Upper lobe of left lung (tissue), 4 donors: ENCODE measurements around the gene ANKIB1.

ENCODE experiments used
- EP300 ChIP-seq, 4 donors: sonication (generic); formaldehyde crosslinking; IDR thresholded peaks; one replicate each; pipeline ENCODE4 v1.5.1; 2017; ENCODE audit warnings: antibody characterized with exemption in 4 of 4, control low read depth in 2 of 4
- POLR2A ChIP-seq, 4 donors: fragments of 450-650 bp; IDR thresholded peaks; one replicate each; pipeline ENCODE4 v1.5.1; 2016 to 2017; ENCODE audit warnings: antibody characterized with exemption in 4 of 4, mild to moderate bottlenecking in 2 of 4
- POLR2AphosphoS5 ChIP-seq, 2 donors: sonication (generic); formaldehyde crosslinking; IDR thresholded peaks; one replicate each; pipeline ENCODE4 v1.5.1; 2017; ENCODE audit warnings: antibody characterized with exemption in 2 of 2
- TF ChIP-seq, protein P1 (sequence below), 6 experiments: fragments of 450-650 bp in 4 of 6; fragments of 200-600 bp in 2 of 6; sonication (generic) in 2 of 6; IDR thresholded peaks; one replicate each; pipeline ENCODE4 v1.5.1; 2016 to 2019; ENCODE audit warnings: antibody characterized with exemption in 6 of 6

GRCh38 chr7:92359801-92360200 lies 114.0 kb downstream of the ANKIB1 start:
- TF ChIP-seq, protein P1, sequence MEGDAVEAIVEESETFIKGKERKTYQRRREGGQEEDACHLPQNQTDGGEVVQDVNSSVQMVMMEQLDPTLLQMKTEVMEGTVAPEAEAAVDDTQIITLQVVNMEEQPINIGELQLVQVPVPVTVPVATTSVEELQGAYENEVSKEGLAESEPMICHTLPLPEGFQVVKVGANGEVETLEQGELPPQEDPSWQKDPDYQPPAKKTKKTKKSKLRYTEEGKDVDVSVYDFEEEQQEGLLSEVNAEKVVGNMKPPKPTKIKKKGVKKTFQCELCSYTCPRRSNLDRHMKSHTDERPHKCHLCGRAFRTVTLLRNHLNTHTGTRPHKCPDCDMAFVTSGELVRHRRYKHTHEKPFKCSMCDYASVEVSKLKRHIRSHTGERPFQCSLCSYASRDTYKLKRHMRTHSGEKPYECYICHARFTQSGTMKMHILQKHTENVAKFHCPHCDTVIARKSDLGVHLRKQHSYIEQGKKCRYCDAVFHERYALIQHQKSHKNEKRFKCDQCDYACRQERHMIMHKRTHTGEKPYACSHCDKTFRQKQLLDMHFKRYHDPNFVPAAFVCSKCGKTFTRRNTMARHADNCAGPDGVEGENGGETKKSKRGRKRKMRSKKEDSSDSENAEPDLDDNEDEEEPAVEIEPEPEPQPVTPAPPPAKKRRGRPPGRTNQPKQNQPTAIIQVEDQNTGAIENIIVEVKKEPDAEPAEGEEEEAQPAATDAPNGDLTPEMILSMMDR (IDR thresholded peaks at IDR 0.05) = no peak
- TF ChIP-seq EP300 (IDR thresholded peaks at IDR 0.05) (no peak), POLR2A (IDR thresholded peaks at IDR 0.05) (no peak), POLR2AphosphoS5 (IDR thresholded peaks at IDR 0.05) (no peak)
